HEK293T (cell line): ENCODE measurements around the gene ZNF625.

Source experiments
- CTCF ChIA-PET: fragments of 350-600 bp; formaldehyde crosslinking; extraction: SDS; loops from one replicate; lab custom pipeline; 2021; ENCODE audit warnings: antibody characterized with exemption, inconsistent platforms; lab: Yijun Ruan, JAX
- POLR2A ChIA-PET: fragments of 350-600 bp; formaldehyde crosslinking; extraction: SDS; loops from one replicate; lab custom pipeline; 2020; ENCODE audit warnings: antibody characterized with exemption, inconsistent platforms; lab: Yijun Ruan, JAX
- DNase-seq: peaks from one replicate; pipeline ENCODE4 v3.0.0; 2012; ENCODE audit warnings: mixed read lengths; ENCODE audit errors: extremely low spot score
- ARNT ChIP-seq: fragments of 450-650 bp; IDR thresholded peaks from 2 replicates; pipeline ENCODE4 v1.6.1; 2017; ENCODE audit warnings: mild to moderate bottlenecking
- BHLHE40 ChIP-seq: fragments of 450-650 bp; IDR thresholded peaks from 2 replicates; pipeline ENCODE4 v1.6.1; 2016; ENCODE audit warnings: mild to moderate bottlenecking, moderate library complexity, borderline replicate concordance
- CTBP1 ChIP-seq: fragments of 450-650 bp; IDR thresholded peaks from 2 replicates; pipeline ENCODE4 v1.6.1; 2016; ENCODE audit warnings: borderline replicate concordance
- ELF4 ChIP-seq: fragments of 450-650 bp; IDR thresholded peaks from 2 replicates; pipeline ENCODE4 v1.6.1; 2017; ENCODE audit warnings: antibody characterized with exemption
- FOXA1 ChIP-seq: fragments of 450-650 bp; IDR thresholded peaks from 2 replicates; pipeline ENCODE4 v1.6.1; 2016; ENCODE audit warnings: mild to moderate bottlenecking
- FOXK2 ChIP-seq: fragments of 450-650 bp; IDR thresholded peaks from 2 replicates; pipeline ENCODE4 v1.6.1; 2016; ENCODE audit warnings: mild to moderate bottlenecking
- FOXM1 ChIP-seq: fragments of 450-650 bp; IDR thresholded peaks from 2 replicates; pipeline ENCODE4 v1.6.1; 2017; ENCODE audit warnings: mild to moderate bottlenecking, borderline replicate concordance
- HDGF ChIP-seq: fragments of 450-650 bp; IDR thresholded peaks from 2 replicates; pipeline ENCODE4 v1.6.1; 2017; ENCODE audit warnings: antibody characterized with exemption, borderline replicate concordance
- L3MBTL2 ChIP-seq: fragments of 450-650 bp; conservative IDR thresholded peaks from 2 replicates; pipeline ENCODE4 v1.6.1; 2016; ENCODE audit warnings: mild to moderate bottlenecking
- LEF1 ChIP-seq: fragments of 450-650 bp; IDR thresholded peaks from 2 replicates; pipeline ENCODE4 v1.6.1; 2017; ENCODE audit warnings: mild to moderate bottlenecking, borderline replicate concordance
- NFRKB ChIP-seq: fragments of 450-650 bp; IDR thresholded peaks from 2 replicates; pipeline ENCODE4 v1.6.1; 2016; ENCODE audit warnings: mild to moderate bottlenecking, moderate library complexity
- PKNOX1 ChIP-seq: fragments of 450-650 bp; IDR thresholded peaks from 2 replicates; pipeline ENCODE4 v1.6.1; 2016
- SP1 ChIP-seq: fragments of 450-650 bp; IDR thresholded peaks from 2 replicates; pipeline ENCODE4 v1.6.1; 2017
- SUZ12 ChIP-seq: fragments of 450-650 bp; IDR thresholded peaks from 2 replicates; pipeline ENCODE4 v1.6.1; 2016; ENCODE audit warnings: mild to moderate bottlenecking
- TARDBP ChIP-seq: fragments of 450-650 bp; IDR thresholded peaks from 2 replicates; pipeline ENCODE4 v1.6.1; 2016
- ZNF384 ChIP-seq: fragments of 450-650 bp; IDR thresholded peaks from 2 replicates; pipeline ENCODE4 v1.6.1; 2016

ZNF625 gene

DNA sequence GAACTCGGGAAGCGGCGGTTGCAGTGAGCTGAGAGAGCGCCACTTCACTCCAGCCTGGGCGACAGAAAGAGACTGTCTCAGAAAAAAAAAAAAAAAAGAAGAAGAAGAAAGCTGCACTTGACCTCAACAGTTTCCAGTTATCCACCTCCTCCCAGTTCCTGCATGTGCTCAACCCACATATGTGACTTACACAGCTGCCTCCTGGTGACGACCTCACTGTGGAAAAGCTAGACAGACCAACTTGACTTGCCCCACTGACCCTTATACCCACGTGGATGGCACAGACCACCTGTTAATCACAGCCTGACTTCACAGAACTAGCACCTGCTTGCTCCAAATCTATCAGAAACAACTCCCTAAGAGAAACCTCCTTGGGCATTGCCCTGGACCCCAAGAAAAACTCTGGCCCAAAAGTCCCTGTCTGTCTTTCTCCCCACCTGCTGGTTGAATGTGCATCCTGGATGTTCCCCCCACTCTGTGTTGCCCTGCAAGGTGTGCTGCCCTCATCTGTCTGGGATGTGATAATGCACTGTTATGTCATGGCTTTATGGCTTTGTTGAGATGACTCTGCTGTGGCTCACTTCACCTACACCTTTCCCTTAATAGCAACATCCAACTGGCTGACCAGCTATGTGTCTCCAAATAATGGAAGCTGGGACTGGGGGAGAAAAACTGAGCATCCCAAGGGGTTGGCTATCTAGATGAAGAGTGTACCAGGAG, 19.2 kb downstream of the ZNF625 start:
- ChIA-PET POLR2A (no interaction called here), CTCF (no interaction called here)
- TF ChIP-seq CTBP1 (no peak), L3MBTL2 (no peak), ELF4 (no peak), ARNT (no peak), SP1 (no peak), ZNF384 (no peak), LEF1 (no peak), PKNOX1 (no peak), SUZ12 (no peak), FOXK2 (no peak), FOXM1 (no peak), FOXA1 (no peak), NFRKB (no peak), HDGF (no peak), BHLHE40 (no peak), TARDBP (no peak)
- DNase-seq: no peak

- no peak for TF ChIP-seq PKNOX1
- no peak for TF ChIP-seq SUZ12
- TF ChIP-seq HDGF: no peak
- no peak for TF ChIP-seq ARNT
- no peak for TF ChIP-seq TARDBP
- no peak for TF ChIP-seq SP1
- no peak for TF ChIP-seq NFRKB
- TF ChIP-seq LEF1: no peak
- no peak for TF ChIP-seq ZNF384
- TF ChIP-seq FOXK2: no peak
- no peak for TF ChIP-seq BHLHE40
- no peak for TF ChIP-seq L3MBTL2
- no peak for TF ChIP-seq FOXA1
- TF ChIP-seq FOXM1: no peak
- no peak for TF ChIP-seq ELF4
- ChIA-PET CTCF (no interaction called here), POLR2A (no interaction called here)
- no peak for DNase-seq
These were observed 23.5 kb downstream of the ZNF625 start for GRCh38 chr19:12133069-12133468.

DNA sequence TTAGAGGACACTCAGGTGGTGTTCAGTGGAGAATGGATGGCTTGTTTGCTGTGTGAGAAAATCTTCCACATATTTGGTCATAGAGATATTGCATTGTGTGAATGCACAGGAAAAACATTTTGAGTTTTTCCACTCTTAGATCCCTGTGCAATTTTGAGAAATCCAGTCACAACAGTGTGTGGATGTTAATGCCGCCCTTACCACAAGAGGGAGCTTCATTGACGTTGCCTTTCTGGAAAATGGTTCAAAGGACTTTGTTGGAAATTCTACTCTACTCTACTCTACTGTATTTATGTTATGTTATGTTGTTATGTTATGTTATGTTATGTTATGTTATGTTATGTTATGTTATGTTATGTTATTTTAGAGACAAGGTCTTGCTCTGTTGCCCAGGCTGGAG, 29.8 kb downstream of the ZNF625 start:
- DNase-seq: no peak
- ChIA-PET POLR2A (no interaction called here), CTCF (no interaction called here)
- TF ChIP-seq HDGF (no peak), SP1 (no peak), BHLHE40 (no peak), NFRKB (no peak), SUZ12 (no peak)

DNA sequence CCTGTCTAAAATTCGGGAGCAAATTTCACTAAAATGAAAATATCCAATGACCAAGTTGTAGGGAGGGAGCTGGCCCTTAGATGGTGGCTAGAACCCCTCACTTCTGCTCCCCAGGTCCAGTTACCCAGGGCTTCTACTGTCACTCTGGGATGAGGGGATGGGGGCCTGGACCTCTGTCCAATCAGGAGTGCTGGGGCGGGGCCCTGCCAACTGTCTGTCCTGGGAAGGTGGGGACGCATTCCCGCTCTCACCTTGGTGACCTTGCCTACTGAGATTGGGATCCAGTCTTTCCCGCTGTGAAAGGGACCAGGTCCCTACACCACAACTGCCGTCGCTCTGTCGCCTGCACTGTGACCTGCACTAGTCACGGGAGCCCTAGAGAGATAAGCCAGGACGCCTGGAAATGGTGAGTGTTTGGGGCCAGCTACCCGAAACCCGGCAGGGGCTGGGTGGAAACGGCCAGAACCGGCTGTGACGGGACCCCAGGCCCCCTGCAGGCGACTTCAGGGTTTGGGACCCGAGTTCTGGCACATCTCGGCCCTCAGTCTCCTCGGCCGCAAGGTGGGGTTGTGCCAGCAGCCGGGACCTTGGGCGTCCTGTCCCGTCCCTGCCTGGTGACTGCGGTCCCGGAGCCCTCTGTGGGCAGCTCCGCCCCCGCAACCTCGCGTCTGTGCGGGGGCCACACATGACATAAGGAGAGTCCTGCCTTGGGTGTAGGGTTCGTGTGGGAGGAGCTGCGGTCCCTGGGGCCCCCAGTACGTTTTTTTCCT, 39.1 kb downstream of the ZNF625 start:
- TF ChIP-seq FOXK2 (no peak), ELF4 (no peak)
- no peak for DNase-seq
- ChIA-PET CTCF (no interaction called here), POLR2A (no interaction called here)

GRCh38 chr19:12113121-12113520, 43.4 kb downstream of the ZNF625 start:
- TF ChIP-seq FOXK2: no peak
- CTCF ChIA-PET: no interaction called here
- no peak for DNase-seq
- POLR2A ChIA-PET: no interaction called here

GRCh38 chr19:12112701-12113100, 43.8 kb downstream of the ZNF625 start:
- CTCF ChIA-PET: no interaction called here
- no peak for TF ChIP-seq PKNOX1
- TF ChIP-seq SUZ12: no peak
- no peak for TF ChIP-seq LEF1
- no peak for TF ChIP-seq CTBP1
- no peak for TF ChIP-seq FOXA1
- TF ChIP-seq BHLHE40: no peak
- no peak for TF ChIP-seq ARNT
- TF ChIP-seq SP1: no peak
- POLR2A ChIA-PET: no interaction called here
- DNase-seq: no peak
